Right lobe of liver (tissue), 6 donors: ENCODE results near the gene RAI1. TPM values are rescaled to one million over a fixed set of nuclear protein-coding genes. Genes with fewer than 3 reads are reported as not detected.

Source experiments
- ATAC-seq, 4 donors: fragments of 200-7000 bp; cut with Tn5 transposase; one replicate each; pipeline ENCODE4 v1.9.1; 2020; ENCODE audit warnings: mild to moderate bottlenecking in 4 of 4, moderate library complexity in 4 of 4
- DNase-seq, 3 donors: peaks; one replicate each; pipeline ENCODE4 v3.0.0-alpha.2; 2020
- H3K27ac ChIP-seq, 3 donors: fragments of 200-600 bp; one replicate each; pipeline ENCODE4 v1.8.0; 2022
- H3K27me3 ChIP-seq, 2 donors: fragments of 200-600 bp; one replicate each; pipeline ENCODE4 v1.8.0; 2022
- H3K36me3 ChIP-seq, 4 donors: fragments of 200-600 bp; sonication (generic) in 1 of 4; one replicate each; pipeline versions ENCODE4 v1.5.1 to v1.8.0; 2017 to 2022; ENCODE audit warnings: control low read depth in 1 of 4
- H3K4me1 ChIP-seq, 4 donors: fragments of 200-600 bp; sonication (generic) in 1 of 4; one replicate each; pipeline versions ENCODE4 v1.5.1 to v1.8.0; 2017 to 2022; ENCODE audit warnings: control low read depth in 1 of 4
- H3K4me3 ChIP-seq, 3 donors: fragments of 200-600 bp; one replicate each; pipeline ENCODE4 v1.8.0; 2022
- H3K9me3 ChIP-seq, 4 donors: fragments of 200-600 bp; sonication (generic) in 1 of 4; one replicate each; pipeline versions ENCODE4 v1.5.1 to v1.8.0; 2017 to 2022; ENCODE audit warnings: control low read depth in 1 of 4
- CTCF ChIP-seq, 4 donors: fragments of 200-600 bp in 3 of 4; fragments of 450-650 bp in 1 of 4; IDR thresholded peaks; one replicate each; pipeline versions ENCODE4 v1.5.1 to v1.8.0; 2016 to 2022; ENCODE audit warnings: antibody characterized with exemption in 4 of 4, mild to moderate bottlenecking in 2 of 4
- POLR2A ChIP-seq: fragments of 450-650 bp; IDR thresholded peaks from one replicate; pipeline ENCODE4 v1.6.1; 2017; ENCODE audit warnings: antibody characterized with exemption, mild to moderate bottlenecking
- WGBS: methylation state at CpG from one replicate; pipeline ENCODE4 v1.1.6; 2018; ENCODE audit warnings: low coverage, low lambda C conversion rate; ENCODE audit not compliant: insufficient coverage; ENCODE audit errors: missing lambda C conversion rate; 5-methylcytosine and 5-hydroxymethylcytosine counted together
- intact Hi-C, 2 donors: fragments of 100-400 bp; cut with DNase I; formaldehyde crosslinking; loops; one replicate each; pipeline versions ENCODE4 v1.11.2 to v1.14.1; 2022
- total RNA-seq, 6 experiments: library from RNA; depleted of rRNA in 2 of 6; stranded (reverse); fragments of >200 nt in 2 of 6; fragmentation: NEBNext Ultra II Directional in 3 of 6; extraction: Animal tissue kit (Norgen Biotek cat#: 25700) in 3 of 6; gene quantifications; one replicate each; pipeline versions ENCODE4 v1.1.0 to v1.2.4, GENCODE V29; 2016 to 2023
- donor health status: DM: no; HTN: yes; CAD: no.
- donor health status: DM: no; HTN: no; CAD: no.
- donor health status: DM: no; HTN: no; CAD: no.
- donor health status: DM: no; HTN: yes; CAD: no.
- donor health status: DM: no; HTN: yes; CAD: no.

The RAI1 gene
- total RNA-seq, 6 experiments from 2014 or later: 6.1 to 14.5 (median 8.4) TPM

GRCh38 chr17:17769869-17770631 is 88.8 kb downstream of the RAI1 start:
- H3K4me1 ChIP-seq: peaks cover 0 to 3% (median 0%) of the 10 kb centered on the region in 4 donors
- H3K4me3 ChIP-seq: no peak overlapping the region
- TF ChIP-seq POLR2A (no peak), CTCF (IDR thresholded peaks at IDR 0.05) (no peak)
- H3K27me3 ChIP-seq: no peaks in the 10 kb centered on the region
- no peak for ATAC-seq
- WGBS: 64% methylated on average over 13 of the region's 25 CpGs
- DNase-seq: no peak
- intact Hi-C loops: no loop called here
- H3K36me3 ChIP-seq: no peaks in the 10 kb centered on the region
- H3K9me3 ChIP-seq: no peaks in the 10 kb centered on the region
- no peak overlapping the region for H3K27ac ChIP-seq

DNA sequence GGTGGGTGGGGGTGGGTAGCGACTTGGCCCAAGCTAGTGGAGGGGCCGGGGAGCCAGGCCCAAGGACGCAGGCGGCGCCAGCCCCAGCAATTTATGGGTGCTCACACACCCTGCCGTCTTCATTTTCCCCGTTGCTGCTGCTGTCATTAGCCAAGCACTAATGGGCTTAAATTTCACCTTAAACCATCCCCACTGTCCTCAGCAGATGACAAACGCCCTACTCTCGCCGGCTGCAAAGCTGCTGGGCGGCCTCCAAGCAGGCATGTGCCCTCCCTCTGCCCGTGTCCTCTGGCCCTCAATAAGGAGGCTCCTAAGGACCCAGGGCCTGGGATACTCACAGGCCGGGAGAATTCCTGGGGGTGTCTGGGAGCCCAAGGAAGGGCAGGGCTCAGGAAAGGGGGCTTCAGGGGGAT is 89.4 kb downstream of the RAI1 start:
- H3K4me1 ChIP-seq: peaks cover 0 to 3% (median 0%) of the 10 kb centered on the region in 4 donors
- H3K9me3 ChIP-seq: no peaks in the 10 kb centered on the region
- TF ChIP-seq POLR2A (no peak), CTCF (IDR thresholded peaks at IDR 0.05) (no peak)
- WGBS: 95% methylated on average over 10 of the region's 13 CpGs
- DNase-seq: no peak
- no peak overlapping the region for H3K27ac ChIP-seq
- ATAC-seq: no peak
- H3K27me3 ChIP-seq: no peaks in the 10 kb centered on the region
- intact Hi-C loops: no loop called here
- no peak overlapping the region for H3K4me3 ChIP-seq
- no peaks in the 10 kb centered on the region for H3K36me3 ChIP-seq

GRCh38 chr17:17771498-17772201 is 90.4 kb downstream of the RAI1 start:
- no peaks in the 10 kb centered on the region for H3K27me3 ChIP-seq
- WGBS: no CpG with 5 or more reads among the region's 10 CpGs
- H3K4me1 ChIP-seq: peaks cover 0 to 3% (median 0%) of the 10 kb centered on the region in 4 donors
- no peaks in the 10 kb centered on the region for H3K9me3 ChIP-seq
- intact Hi-C loops: no loop called here
- no peak overlapping the region for H3K4me3 ChIP-seq
- ATAC-seq (no peak), DNase-seq (no peak)
- TF ChIP-seq CTCF (IDR thresholded peaks at IDR 0.05): no peak
- no peak for TF ChIP-seq POLR2A
- H3K27ac ChIP-seq: no peak overlapping the region
- no peaks in the 10 kb centered on the region for H3K36me3 ChIP-seq

DNA sequence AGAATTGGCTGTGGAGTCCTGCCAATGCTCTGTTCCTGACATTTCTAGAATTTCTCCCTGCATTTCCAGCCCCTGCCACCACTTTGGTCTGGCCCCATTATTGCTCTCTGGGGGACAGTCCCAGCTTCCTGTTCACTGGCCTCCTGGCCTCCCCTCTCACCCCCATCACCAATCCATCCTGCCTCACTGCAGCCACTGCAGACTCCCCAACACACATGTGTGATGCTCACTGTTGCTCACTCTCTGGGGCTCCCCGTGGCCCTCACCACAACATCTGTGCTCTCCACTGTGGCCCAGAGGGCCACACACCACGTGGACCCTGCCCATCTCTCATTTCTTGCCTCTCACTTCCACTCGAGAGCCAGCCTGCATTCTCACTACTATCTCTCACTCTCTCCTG is 91.0 kb downstream of the RAI1 start:
- Histone ChIP-seq H3K27me3 (no peaks in the 10 kb centered on the region), H3K9me3 (no peaks in the 10 kb centered on the region), H3K4me3 (no peak overlapping the region), H3K36me3 (no peaks in the 10 kb centered on the region), H3K4me1 (peaks cover 0 to 3% (median 0%) of the 10 kb centered on the region in 4 donors), H3K27ac (no peak overlapping the region)
- 75% methylated on average over 3 of the region's 3 CpGs for WGBS
- intact Hi-C loops: no loop called here
- no peak for TF ChIP-seq POLR2A
- no peak for TF ChIP-seq CTCF (IDR thresholded peaks at IDR 0.05)
- ATAC-seq (no peak), DNase-seq (no peak)
